MG63 (cell line): ENCODE measurements around the gene GNS. TPM values are rescaled to one million over a fixed set of nuclear protein-coding genes. Genes with fewer than 3 reads are reported as not detected.
"Not testable (repeated sequence)": the region's sequence is repeated elsewhere in the genome, so short reads cannot be mapped to it uniquely, and the experiment has no call there.

Experiments used
- DNase-seq: peaks from one replicate; pipeline ENCODE4 v3.0.0-alpha.2; 2020
- H3K27me3 ChIP-seq: fragments of 250-450 bp; sonication (Bioruptor Pico); 2 replicates; pipeline ENCODE4 v1.5.1; 2020; ENCODE audit warnings: mild to moderate bottlenecking, moderate library complexity
- H3K36me3 ChIP-seq: fragments of 250-450 bp; sonication (Bioruptor Pico); 2 replicates; pipeline ENCODE4 v1.5.1; 2020; ENCODE audit warnings: mild to moderate bottlenecking, moderate library complexity
- H3K4me3 ChIP-seq: fragments of 250-450 bp; sonication (Bioruptor Pico); 2 replicates; pipeline ENCODE4 v1.5.1; 2020; ENCODE audit warnings: mild to moderate bottlenecking, moderate library complexity
- H3K9me3 ChIP-seq: fragments of 250-450 bp; sonication (Bioruptor Pico); 2 replicates; pipeline ENCODE4 v1.5.1; 2020; ENCODE audit warnings: mild to moderate bottlenecking, moderate library complexity
- total RNA-seq: library from RNA; depleted of rRNA; stranded (reverse); fragments of >200 nt; shearing (Covaris generic); gene quantifications from 2 replicates; pipeline ENCODE4 v1.2.3, GENCODE V29; 2014; ENCODE audit warnings: low replicate concordance

Gene GNS
- total RNA-seq, 1 experiment from 2014 or later: 42.7 TPM

DNA sequence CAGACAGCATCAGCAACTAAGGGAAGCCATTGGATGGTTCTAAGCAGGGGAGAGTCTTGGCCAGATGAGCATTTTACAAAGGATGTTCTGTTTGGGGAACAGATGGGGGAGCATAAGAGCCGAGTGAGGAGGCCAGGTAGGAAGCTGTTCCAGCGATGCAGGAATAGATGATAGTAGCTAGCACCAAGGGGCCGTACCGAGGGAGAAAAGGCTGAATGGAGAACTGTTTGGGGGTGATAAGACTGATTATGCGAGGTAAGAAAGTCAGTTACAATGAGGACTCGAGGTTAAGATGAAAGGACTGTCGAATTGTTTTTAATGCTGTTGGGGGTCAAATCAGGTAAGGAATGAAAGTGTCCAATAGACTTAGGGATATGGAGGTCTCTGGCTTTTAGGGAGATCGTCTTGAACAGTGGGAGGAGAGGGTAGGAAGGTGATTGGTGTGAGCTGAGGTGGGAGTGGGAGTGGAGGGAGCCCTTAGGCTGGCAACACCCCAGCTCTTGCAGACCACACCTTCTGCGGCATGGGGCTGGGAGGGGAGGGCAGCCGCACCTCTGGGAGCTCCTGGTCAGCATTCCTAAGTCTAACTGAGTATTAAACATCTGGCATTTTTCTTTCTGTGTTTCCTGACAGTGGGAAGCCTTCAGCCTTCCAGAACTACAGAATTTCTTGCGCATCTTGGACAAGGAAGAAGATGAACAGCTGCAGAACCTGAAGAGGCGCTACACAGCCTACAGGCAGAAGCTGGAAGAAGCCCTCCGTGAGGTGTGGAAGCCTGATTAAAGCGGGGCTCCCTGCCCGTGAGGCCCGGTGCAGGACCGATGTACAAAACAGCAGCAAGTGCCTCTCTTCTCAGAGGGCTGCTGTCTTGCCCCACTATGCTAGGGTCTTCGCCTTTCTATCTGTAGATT is 64.8 kb downstream of the GNS start:
- H3K27me3 ChIP-seq: no peaks in the 10 kb centered on the region
- H3K9me3 ChIP-seq: no peaks in the 10 kb centered on the region
- DNase-seq: no peak
- no peak overlapping the region for H3K4me3 ChIP-seq
- peaks cover 4% of the 10 kb centered on the region; the same call in 1 of the 2 replicates for H3K36me3 ChIP-seq

DNA sequence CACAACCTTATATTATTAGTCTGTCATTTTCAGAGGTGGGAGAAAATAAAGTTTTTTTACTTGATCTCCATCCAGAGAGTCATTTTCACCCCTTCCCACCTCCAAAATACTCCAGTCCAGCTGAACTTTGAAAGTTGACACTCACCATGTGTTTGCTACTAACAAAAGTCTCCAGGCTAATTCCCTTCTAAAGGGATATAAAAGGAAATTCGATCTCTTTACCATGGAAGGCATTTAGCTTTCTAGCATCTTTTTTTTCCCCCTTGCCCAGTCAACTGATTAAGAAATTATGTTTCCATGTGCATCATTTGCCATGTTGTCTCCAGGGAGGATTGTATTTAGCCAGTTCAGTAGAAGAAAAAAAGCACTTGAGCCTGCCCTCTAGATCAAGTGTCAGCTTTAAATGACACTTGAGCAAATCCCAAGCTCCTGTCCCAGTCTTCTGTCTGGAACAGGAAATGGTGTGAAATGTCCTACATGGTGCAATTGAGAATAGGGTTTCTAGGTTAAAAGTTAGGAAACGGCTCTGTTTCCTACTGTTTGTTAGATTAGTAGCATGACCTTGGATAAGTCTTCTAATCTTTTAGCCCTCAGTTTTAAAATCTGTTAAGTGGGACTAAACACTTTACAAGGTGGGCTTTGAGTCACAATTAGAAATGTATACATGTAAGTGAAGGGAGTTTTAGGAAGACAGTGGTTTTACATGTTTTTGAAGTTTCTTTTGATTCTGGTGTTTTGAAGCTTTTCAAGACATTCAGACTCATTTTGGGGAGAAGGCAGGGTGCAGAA is 67.2 kb downstream of the GNS start:
- DNase-seq: no peak
- no peaks in the 10 kb centered on the region for H3K9me3 ChIP-seq
- H3K36me3 ChIP-seq: peaks cover 4% of the 10 kb centered on the region; the same call in 1 of the 2 replicates
- H3K27me3 ChIP-seq: no peaks in the 10 kb centered on the region
- H3K4me3 ChIP-seq: no peak overlapping the region

DNA sequence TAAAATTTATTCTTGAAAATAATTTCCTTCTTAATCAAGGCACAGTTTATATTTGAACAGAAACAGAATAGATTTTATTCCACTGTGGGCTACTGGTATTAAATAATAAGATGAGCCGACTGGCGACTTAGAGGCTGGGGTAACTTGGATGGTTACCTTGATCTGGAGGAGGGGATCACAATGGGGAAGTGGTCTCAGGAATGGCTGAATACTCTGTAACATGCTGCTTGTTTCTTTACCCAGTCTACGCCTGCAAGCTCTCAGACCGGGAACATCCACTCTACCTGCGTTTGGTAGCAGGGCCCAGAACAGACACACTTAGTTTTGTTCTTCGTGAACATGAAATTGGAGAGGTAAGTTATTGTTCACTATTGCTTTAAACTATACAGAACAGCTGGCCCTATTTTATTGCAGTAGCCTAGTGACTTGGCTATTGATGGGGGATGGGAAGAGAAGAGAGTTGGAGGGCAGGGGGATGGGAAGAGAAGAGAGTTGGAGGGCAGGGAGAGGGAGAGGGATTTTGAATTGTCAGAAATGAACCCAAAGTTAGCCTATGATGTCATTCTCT is 67.9 kb downstream of the GNS start:
- no peaks in the 10 kb centered on the region for H3K27me3 ChIP-seq
- H3K9me3 ChIP-seq: no peaks in the 10 kb centered on the region
- H3K36me3 ChIP-seq: peaks cover 4% of the 10 kb centered on the region; the same call in 1 of the 2 replicates
- no peak overlapping the region for H3K4me3 ChIP-seq
- no peak for DNase-seq

- not testable (repeated sequence) for H3K27me3 ChIP-seq, DNase-seq, H3K36me3 ChIP-seq, H3K9me3 ChIP-seq, H3K4me3 ChIP-seq
These were observed 69.0 kb downstream of the GNS start for GRCh38 chr12:64690236-64690635.

GRCh38 chr12:64688715-64689114 is 70.5 kb downstream of the GNS start:
- no peaks in the 10 kb centered on the region for H3K9me3 ChIP-seq
- no peak for DNase-seq
- H3K27me3 ChIP-seq: no peaks in the 10 kb centered on the region
- peaks cover 4% of the 10 kb centered on the region; the same call in 1 of the 2 replicates for H3K36me3 ChIP-seq
- no peak overlapping the region for H3K4me3 ChIP-seq

DNA sequence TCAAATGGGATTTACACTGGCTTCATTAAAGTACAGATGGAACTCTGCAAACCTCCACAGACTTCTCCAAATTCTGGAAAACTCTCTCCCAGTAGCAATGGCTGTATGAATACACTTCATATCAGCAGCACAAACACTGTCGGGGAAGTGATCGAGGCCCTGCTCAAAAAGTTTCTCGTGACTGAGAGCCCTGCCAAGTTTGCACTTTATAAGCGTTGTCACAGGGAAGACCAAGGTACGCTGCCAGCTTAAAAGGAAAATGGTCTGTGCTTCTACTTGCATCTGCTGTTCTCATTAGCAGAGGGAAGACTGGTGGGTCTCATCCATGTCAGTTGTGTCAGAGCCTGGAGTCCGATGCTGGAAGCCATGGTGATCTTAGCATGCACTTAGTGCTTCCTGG is 71.0 kb downstream of the GNS start:
- no peaks in the 10 kb centered on the region for H3K9me3 ChIP-seq
- DNase-seq: no peak
- H3K27me3 ChIP-seq: no peaks in the 10 kb centered on the region
- H3K36me3 ChIP-seq: peaks cover 4% of the 10 kb centered on the region; the same call in 1 of the 2 replicates
- H3K4me3 ChIP-seq: no peak overlapping the region

DNA sequence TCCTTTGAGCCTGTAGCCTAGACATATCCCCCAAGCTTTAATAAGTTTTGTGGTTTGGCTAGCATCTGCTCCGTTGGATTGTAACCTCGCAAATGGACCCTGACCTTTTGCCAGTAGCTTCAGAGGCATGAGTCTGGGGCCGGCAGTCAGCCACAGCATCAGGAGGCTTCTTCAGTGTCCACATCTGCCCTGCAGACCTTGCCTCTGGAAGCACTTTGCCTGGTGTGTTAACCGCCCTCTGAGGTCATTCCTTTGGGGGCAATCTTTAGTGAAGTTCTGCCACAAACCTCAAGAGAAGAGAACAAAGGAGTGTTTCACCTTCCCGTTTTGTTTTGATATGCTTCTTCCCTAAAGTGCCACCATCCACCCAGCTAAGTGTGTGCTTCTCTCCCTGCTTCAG is 71.4 kb downstream of the GNS start:
- H3K4me3 ChIP-seq: no peak overlapping the region
- no peaks in the 10 kb centered on the region for H3K27me3 ChIP-seq
- H3K36me3 ChIP-seq: peaks cover 4% of the 10 kb centered on the region; the same call in 1 of the 2 replicates
- H3K9me3 ChIP-seq: no peaks in the 10 kb centered on the region
- DNase-seq: peak; percentile 21

DNA sequence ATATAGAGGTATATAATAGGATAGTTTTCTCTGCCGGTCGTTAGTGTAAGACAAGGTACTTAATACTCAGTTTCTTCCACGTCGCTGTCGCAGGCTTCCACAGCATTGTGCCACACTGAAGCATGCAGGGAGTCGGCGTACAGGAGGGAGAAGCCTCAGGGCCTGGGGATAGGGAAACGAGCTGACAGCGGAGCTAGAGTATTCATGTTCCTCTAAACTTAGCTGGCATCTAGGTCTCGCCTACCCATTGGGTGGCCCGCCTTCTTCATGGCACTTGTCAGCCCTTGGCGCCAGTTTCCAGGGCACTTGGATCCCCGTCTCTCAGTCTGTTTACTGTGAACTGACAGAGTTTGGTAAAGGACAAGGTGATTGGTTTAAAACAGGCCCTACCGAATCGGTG is 73.6 kb downstream of the GNS start:
- no peak for DNase-seq
- H3K4me3 ChIP-seq: no peak overlapping the region
- H3K27me3 ChIP-seq: no peaks in the 10 kb centered on the region
- no peaks in the 10 kb centered on the region for H3K36me3 ChIP-seq
- H3K9me3 ChIP-seq: no peaks in the 10 kb centered on the region

DNA sequence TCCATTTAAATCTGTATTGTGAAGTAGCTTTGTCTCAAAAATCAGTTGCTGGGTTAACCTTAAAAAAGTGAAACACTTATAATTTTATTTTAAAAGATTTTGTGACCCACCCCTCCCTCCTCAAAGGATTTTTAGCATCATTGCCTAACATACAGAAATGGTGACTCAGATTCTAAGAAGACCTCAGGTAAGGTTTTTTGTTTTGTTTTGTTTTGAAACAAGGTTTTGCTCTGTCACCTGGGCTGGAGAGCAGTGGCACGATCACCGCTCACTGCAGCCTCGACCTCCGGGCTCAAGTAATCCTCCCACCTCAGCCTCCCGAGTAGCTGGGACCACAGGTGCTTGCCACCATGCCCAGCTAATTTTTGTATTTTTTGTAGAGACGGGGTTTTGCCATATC is 74.2 kb downstream of the GNS start:
- no peaks in the 10 kb centered on the region for H3K27me3 ChIP-seq
- H3K36me3 ChIP-seq: no peaks in the 10 kb centered on the region
- no peak overlapping the region for H3K4me3 ChIP-seq
- no peaks in the 10 kb centered on the region for H3K9me3 ChIP-seq
- DNase-seq: no peak

DNA sequence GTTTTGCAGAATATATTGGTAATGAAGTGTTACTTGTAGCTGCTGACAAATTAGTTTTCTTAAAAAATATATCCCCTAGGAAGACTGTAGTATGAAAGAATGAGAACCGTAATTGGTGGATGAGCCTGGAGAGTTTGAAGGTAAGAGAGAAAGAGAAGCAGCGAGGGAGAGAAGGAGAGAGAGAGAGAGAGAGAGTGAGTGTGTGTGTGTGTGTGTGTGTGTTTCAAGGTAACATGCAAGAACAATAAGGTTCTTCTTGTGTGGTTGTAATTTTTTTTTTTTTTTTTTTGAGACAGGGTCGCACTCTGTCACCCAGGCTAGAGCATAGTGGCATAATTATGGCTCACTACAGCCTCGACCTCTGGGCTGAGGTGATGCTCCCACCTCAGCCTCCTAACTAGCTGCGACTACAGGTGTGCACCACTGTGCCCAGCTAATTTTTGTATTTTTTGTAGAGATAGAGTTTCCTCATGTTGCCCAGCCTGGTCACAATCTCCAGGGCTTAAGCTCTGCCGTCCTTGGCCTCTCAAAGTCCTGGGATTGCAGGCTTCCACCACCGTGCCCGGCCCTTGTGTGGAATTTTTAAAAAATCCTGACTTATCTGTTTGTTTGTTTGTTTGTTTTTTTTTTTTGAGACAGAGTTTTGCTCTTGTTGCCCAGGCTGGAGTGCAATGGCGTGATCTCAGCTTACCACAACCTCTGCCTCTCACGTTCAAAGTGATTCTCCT is 75.2 kb downstream of the GNS start:
- DNase-seq: no peak
- Histone ChIP-seq H3K9me3 (no peaks in the 10 kb centered on the region), H3K36me3 (no peaks in the 10 kb centered on the region), H3K27me3 (no peaks in the 10 kb centered on the region), H3K4me3 (no peak overlapping the region)

- no peaks in the 10 kb centered on the region for H3K9me3 ChIP-seq
- peak; percentile 78 for DNase-seq
- no peak overlapping the region for H3K4me3 ChIP-seq
- no peaks in the 10 kb centered on the region for H3K27me3 ChIP-seq
- no peaks in the 10 kb centered on the region for H3K36me3 ChIP-seq
These were observed 76.5 kb downstream of the GNS start for GRCh38 chr12:64682572-64683277.

- DNase-seq: no peak
- Histone ChIP-seq H3K9me3 (no peaks in the 10 kb centered on the region), H3K4me3 (no peak overlapping the region), H3K36me3 (no peaks in the 10 kb centered on the region), H3K27me3 (no peaks in the 10 kb centered on the region)
These were observed 77.8 kb downstream of the GNS start for GRCh38 chr12:64681200-64682052.

DNA sequence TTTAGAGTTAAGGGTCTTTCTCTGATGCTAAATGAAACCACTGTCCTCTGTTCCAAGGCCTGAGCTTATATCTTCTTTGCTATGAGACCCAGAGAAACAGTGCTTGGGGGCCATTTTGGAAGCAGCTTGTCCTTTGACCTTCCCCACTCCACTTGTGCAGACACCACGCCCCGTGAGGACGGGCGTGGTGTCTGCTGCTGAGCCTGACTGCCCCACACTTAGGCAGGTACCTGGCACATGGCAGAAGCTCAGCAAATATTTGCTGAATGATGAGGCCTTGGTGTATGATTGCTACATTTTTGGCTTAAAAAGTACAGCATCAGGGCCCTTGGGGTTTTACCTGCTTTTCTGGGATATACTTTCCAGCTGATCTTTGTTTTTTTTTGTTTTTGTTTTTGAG is 79.0 kb downstream of the GNS start:
- peak overlapping the region; percentile 15; the same call in 1 of the 2 replicates for H3K4me3 ChIP-seq
- H3K36me3 ChIP-seq: no peaks in the 10 kb centered on the region
- no peaks in the 10 kb centered on the region for H3K27me3 ChIP-seq
- DNase-seq: peak; percentile 26
- no peaks in the 10 kb centered on the region for H3K9me3 ChIP-seq

DNA sequence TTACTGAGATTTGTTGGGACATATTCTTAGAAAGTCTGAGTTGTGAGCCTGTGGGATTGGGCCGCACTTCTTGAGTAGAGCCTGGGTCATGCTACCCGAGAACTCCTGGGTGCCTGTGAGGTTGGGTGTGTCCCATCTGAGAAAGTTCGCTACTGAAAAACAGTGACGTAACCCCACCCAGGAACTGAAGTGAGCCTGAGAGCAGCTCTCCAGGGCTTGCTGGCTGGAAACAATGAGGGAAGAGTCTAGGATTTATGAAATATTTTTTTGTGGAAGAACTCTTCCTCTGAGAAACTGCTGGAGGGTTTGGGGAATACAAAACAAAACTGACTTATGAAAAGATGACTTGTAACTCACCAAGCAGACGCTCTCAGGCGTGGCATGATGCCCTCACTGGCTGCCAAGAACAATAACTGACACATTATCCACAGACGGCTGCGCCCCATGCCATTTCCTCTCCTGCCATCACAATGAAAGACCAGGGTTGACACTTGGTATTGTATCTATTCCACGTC is 79.7 kb downstream of the GNS start:
- no peaks in the 10 kb centered on the region for H3K27me3 ChIP-seq
- no peaks in the 10 kb centered on the region for H3K9me3 ChIP-seq
- peak; percentile 91 for DNase-seq
- peak overlapping the region; percentile 15 for H3K4me3 ChIP-seq
- H3K36me3 ChIP-seq: no peaks in the 10 kb centered on the region

- no peak for DNase-seq
- Histone ChIP-seq H3K36me3 (no peaks in the 10 kb centered on the region), H3K9me3 (no peaks in the 10 kb centered on the region), H3K4me3 (peak overlapping the region; percentile 15), H3K27me3 (no peaks in the 10 kb centered on the region)
These were observed 80.4 kb downstream of the GNS start for GRCh38 chr12:64678835-64679234.
